GM12873 (cell line): ENCODE data around the gene C1QTNF6.

ENCODE experiments used
- TF ChIP-seq, protein P1 (sequence below): IDR thresholded peaks from 2 replicates; pipeline ENCODE4 v1.5.1; 2012; ENCODE audit warnings: low read depth, mild to moderate bottlenecking, moderate library complexity, low read length, control low read depth; ENCODE audit not compliant: insufficient read depth; ENCODE audit errors: missing control alignments

C1QTNF6 gene

DNA sequence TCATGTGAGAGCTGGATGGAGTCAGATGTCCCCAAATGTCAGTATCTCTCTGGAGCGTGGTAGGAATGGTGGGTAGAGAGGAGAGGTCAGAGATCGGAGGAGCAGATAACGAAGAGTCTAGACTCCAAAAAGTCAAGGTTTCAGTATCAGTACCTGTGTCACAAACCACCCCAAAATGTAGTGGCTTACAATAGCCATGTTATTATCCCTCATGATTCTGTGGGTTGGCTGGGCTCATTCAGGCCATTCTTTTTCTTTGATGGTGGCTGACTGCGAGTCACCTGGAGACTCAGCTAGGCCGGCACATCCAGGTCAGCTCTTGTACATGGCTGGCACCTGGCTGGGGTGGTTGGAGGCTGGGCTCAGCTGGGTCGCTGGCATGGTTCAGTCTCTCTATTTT, 31.5 kb upstream of the C1QTNF6 start:
- TF ChIP-seq, protein P1, sequence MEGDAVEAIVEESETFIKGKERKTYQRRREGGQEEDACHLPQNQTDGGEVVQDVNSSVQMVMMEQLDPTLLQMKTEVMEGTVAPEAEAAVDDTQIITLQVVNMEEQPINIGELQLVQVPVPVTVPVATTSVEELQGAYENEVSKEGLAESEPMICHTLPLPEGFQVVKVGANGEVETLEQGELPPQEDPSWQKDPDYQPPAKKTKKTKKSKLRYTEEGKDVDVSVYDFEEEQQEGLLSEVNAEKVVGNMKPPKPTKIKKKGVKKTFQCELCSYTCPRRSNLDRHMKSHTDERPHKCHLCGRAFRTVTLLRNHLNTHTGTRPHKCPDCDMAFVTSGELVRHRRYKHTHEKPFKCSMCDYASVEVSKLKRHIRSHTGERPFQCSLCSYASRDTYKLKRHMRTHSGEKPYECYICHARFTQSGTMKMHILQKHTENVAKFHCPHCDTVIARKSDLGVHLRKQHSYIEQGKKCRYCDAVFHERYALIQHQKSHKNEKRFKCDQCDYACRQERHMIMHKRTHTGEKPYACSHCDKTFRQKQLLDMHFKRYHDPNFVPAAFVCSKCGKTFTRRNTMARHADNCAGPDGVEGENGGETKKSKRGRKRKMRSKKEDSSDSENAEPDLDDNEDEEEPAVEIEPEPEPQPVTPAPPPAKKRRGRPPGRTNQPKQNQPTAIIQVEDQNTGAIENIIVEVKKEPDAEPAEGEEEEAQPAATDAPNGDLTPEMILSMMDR, result no peak

DNA sequence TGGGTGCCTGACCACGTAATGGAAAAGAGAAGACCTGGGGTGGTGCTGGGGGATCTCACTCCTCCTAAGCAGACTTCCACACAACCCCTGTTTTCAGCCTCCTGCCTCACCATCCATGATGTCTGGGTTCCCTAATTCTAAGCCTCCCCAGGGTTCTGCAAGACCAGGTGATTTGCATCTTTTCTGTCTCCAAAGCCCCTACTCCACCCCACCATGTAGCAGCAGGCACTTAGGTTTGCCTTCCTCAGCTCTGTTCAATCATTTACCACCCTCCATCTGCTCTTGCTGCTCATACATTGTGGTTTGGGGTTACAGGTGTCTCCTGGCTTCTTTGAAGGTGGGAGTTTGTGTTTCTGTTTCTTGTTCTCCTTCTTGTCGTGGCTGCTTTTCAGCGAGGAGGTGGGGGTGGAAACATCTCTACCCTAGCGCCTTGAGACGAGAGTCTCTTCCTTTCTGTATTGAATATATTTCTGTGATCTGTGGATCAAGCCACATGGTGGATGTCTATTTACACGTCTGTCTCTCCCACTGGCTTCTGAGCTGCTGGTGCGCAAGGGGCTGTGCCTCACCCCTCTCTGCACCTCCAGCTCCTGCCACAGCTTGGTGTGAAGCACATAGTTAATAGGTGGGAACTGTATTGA, 30.8 kb upstream of the C1QTNF6 start:
- TF ChIP-seq, protein P1, result no peak

DNA sequence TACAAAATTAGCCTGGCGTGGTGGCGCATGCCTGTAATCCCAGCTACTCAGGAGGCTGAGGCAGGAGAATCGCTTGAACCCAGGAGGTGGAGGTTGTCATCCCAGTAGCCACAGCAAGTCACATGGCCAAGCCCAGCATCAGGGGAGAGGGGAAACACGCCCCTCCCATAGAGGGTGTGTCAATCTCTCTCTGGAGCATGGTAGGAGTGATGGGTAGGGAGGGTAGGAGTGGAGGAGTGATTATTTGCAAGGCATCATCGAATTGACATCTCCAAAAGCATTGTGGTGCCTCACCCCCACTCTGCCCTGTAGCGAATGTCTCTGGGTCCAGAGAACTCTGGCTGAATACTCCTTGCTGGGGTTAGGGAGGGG, 30.3 kb upstream of the C1QTNF6 start:
- TF ChIP-seq, protein P1, result no peak

DNA sequence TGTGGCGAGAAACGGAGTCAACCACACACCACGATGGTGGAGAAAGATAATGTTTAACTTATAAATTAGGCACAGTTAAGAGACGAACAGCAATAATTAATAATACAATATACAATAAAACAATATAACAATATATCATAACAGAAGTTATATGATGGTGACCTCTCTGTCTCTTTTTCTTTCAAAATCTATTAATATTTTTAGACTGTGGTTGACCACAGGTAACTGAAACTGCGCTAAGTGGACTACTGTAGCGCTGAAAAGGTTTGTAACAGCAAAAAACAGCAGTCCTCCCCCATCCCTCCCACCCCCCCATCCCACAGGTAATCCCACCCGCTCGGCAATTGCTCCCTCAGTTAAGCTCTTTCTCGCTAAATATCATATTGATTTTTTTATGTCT, 27.8 kb upstream of the C1QTNF6 start:
- TF ChIP-seq, protein P1, result no peak

DNA sequence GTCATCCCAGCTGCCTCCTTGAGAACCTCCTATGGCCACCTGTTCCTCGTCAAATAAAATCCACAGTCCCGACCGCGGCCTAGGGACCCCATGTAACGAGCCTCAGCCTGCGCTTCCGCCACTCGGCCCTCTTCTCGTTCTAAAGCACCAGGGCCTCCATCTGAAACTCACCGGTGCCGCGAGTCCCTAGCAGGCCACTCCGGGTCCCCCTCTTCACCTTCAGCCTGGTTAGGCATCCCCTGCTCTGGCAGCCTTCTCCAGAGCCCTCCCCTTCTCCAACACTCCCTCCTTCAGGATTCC, 26.6 kb upstream of the C1QTNF6 start:
- TF ChIP-seq, protein P1, result no peak

DNA sequence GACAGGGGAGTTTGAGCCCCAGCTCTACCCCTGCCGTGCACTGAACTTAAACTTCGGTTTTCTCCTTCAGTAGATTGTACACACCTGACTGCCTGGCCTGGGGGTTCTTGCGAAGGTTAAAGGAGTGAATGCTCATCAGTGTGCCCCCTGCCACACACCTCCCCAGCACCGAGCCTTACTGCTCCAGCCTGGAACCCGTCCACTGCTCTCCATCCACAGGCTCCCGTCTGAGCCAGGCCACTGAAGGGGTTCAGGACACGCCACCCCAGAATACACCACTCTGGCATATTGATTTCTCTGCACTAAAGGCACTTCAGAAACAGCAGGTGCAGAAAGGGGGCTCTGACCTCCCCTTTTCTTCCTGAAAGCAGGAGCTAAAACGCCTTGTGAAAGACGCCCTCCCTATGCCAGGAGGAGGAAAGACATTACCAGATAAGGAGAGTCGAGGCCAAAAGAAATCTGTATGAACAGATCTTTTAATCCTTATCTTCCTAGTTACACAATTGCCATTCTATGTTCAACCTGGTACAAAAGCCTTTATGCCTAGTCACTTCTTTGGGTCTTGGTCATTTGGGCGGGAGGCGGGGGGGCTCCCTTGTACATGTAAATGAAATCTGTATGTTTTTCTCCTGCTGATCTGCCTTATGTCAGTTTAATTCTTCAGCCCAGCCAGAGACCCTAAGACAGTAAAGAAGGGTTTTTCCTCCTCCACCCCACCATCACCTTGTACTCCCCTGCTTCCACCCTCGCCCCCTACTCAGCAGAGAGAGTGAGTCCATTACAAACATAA, 26.1 kb upstream of the C1QTNF6 start:
- TF ChIP-seq, protein P1, result no peak

DNA sequence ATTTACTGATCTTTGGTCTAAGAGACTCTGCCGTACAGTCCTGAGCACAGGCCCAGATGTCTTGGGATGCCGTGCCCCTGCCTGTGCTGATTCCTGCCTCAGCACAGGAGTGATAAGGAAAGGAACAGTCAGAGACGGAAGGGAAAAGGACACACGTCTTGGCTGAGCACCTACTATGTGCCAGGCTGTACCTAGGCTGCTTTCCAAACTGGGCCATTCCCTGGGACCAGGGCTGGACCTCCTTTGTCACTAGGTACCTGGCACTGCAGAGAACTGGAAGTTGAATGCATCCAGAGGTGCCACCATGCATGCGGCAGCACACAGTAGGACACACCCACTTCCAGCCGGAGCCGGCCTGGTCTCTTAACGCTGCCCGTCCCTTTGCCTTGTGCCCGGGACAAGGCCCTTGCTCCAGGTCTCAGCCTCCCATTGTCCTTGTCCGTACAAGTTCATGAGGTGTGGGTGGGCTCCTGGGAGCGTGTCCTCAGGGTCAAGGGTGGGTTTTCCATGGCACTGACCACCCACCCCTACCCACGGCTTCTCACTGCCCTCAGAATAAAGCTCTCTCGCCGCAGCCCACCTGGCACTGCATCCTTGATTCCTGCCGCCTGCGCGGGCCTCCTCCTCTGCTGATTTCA, 25.3 kb upstream of the C1QTNF6 start:
- TF ChIP-seq, protein P1, result no peak
